A549 (cell line): ENCODE measurements around the gene PAPPA2. TPM values are rescaled to one million over a fixed set of nuclear protein-coding genes. Genes with fewer than 3 reads are reported as not detected.

Experiments used
- ATAC-seq, 2 experiments: fragments of 200-7000 bp in 1 of 2; fragments of >200 bp in 1 of 2; cut with Nextera tagmentation in 1 of 2; cut with Tn5 transposase in 1 of 2; 3 replicates each; pipeline versions ENCODE4 v1.8.0 to v1.9.1; 2018 to 2020; ENCODE audit warnings: mild to moderate bottlenecking in 1 of 2, moderate library complexity in 1 of 2
- CTCF ChIA-PET: fragments of 300-600 bp; sonication (Branson Sonifier 250); formaldehyde crosslinking; extraction: SDS; loops from one replicate; lab custom pipeline; 2021; ENCODE audit warnings: antibody characterized with exemption, inconsistent platforms; lab: Yijun Ruan, JAX
- POLR2A ChIA-PET: fragments of 350-600 bp; formaldehyde crosslinking; extraction: SDS; loops from one replicate; lab custom pipeline; 2021; ENCODE audit warnings: antibody characterized with exemption, inconsistent platforms; lab: Yijun Ruan, JAX
- DNase-seq, 2 experiments: peaks; one replicate each; pipeline versions ENCODE4 v3.0.0 to v3.0.0-alpha.2; 2011 to 2016; ENCODE audit warnings: low read depth in 1 of 2, low spot score in 1 of 2
- FAIRE-seq: peaks from 2 replicates; lab custom pipeline; 2011; peaks lifted over from hg19 to GRCh38; lab: Jason Lieb, UNC
- H3K27ac ChIP-seq, 2 experiments: fragments of >200 bp; sonication (Bioruptor Twin); formaldehyde crosslinking; 3 replicates each; pipeline ENCODE4 v1.5.1; 2016 to 2017
- H3K4me1 ChIP-seq: fragments of >200 bp; sonication (Bioruptor Twin); formaldehyde crosslinking; 3 replicates; pipeline ENCODE4 v1.6.1; 2016
- H3K4me2 ChIP-seq: fragments of >200 bp; sonication (Bioruptor Twin); formaldehyde crosslinking; 3 replicates; pipeline ENCODE4 v1.6.1; 2016
- H3K4me3 ChIP-seq: fragments of >200 bp; sonication (Bioruptor Twin); formaldehyde crosslinking; 3 replicates; pipeline ENCODE4 v1.5.1; 2016
- H3K9me3 ChIP-seq: fragments of >200 bp; sonication (Bioruptor Twin); formaldehyde crosslinking; 3 replicates; pipeline ENCODE4 v1.6.1; 2016
- BHLHE40 ChIP-seq: IDR thresholded peaks from 2 replicates; pipeline ENCODE4 v1.6.1; 2012; ENCODE audit warnings: low read depth, low read length, inconsistent platforms
- CBX2 ChIP-seq: fragments of 200-600 bp; sonication (generic); IDR thresholded peaks from 2 replicates; pipeline ENCODE4 v1.6.1; 2016; ENCODE audit warnings: low read depth, mild to moderate bottlenecking, borderline replicate concordance
- CEBPB ChIP-seq, 2 experiments: fragments of >200 bp in 1 of 2; sonication (Bioruptor Twin) in 1 of 2; formaldehyde crosslinking in 1 of 2; IDR thresholded peaks; 2 replicates each; pipeline ENCODE4 v1.6.1; 2012 to 2016
- CHD2 ChIP-seq: fragments of 150-350 bp; IDR thresholded peaks from 2 replicates; pipeline ENCODE4 v1.6.1; 2014; ENCODE audit warnings: low read length; ENCODE audit not compliant: partially characterized antibody
- EHF ChIP-seq: fragments of 250-450 bp; sonication (Bioruptor Pico); IDR thresholded peaks from 2 replicates; pipeline ENCODE4 v1.5.0; 2020; ENCODE audit warnings: mild to moderate bottlenecking
- EHMT2 ChIP-seq: fragments of 200-600 bp; sonication (generic); IDR thresholded peaks from 2 replicates; pipeline ENCODE4 v1.6.1; 2016; ENCODE audit warnings: antibody characterized with exemption, low read depth, mild to moderate bottlenecking, moderate library complexity
- EP300 ChIP-seq, 2 experiments: fragments of >200 bp; sonication (Bioruptor Twin); formaldehyde crosslinking; IDR thresholded peaks; 2 replicates in 1 of 2; 3 replicates in 1 of 2; pipeline ENCODE4 v1.6.1; 2016 to 2017
- ESRRA ChIP-seq: fragments of 150-350 bp; IDR thresholded peaks from 2 replicates; pipeline ENCODE4 v1.6.1; 2014; ENCODE audit warnings: mild to moderate bottlenecking, low read length, borderline replicate concordance
- GATA3 ChIP-seq: IDR thresholded peaks from 2 replicates; pipeline ENCODE4 v1.6.1; 2012; ENCODE audit warnings: borderline replicate concordance
- HDAC2 ChIP-seq: fragments of 200-600 bp; sonication (generic); IDR thresholded peaks from 2 replicates; pipeline ENCODE4 v1.6.1; 2016
- HEYL ChIP-seq: fragments of 250-450 bp; sonication (Bioruptor Pico); IDR thresholded peaks from 2 replicates; pipeline ENCODE4 v1.8.0; 2021; ENCODE audit warnings: mild to moderate bottlenecking, moderate library complexity
- KDM1A ChIP-seq: fragments of 200-600 bp; sonication (generic); IDR thresholded peaks from 2 replicates; pipeline ENCODE4 v1.6.1; 2016; ENCODE audit warnings: low read depth, mild to moderate bottlenecking
- KDM5A ChIP-seq: fragments of 200-600 bp; sonication (generic); IDR thresholded peaks from 2 replicates; pipeline ENCODE4 v1.6.1; 2016; ENCODE audit warnings: antibody characterized with exemption, mild to moderate bottlenecking
- MAZ ChIP-seq: fragments of 150-350 bp; IDR thresholded peaks from 2 replicates; pipeline ENCODE4 v1.6.1; 2014; ENCODE audit warnings: antibody characterized with exemption, low read depth, low read length, borderline replicate concordance
- MYC ChIP-seq: IDR thresholded peaks from 2 replicates; pipeline ENCODE4 v1.6.1; 2012; ENCODE audit warnings: mild to moderate bottlenecking, inconsistent platforms, low read length, improper control_type of control experiment, borderline replicate concordance
- NPAS2 ChIP-seq: fragments of 250-450 bp; sonication (Bioruptor Pico); IDR thresholded peaks from 2 replicates; pipeline ENCODE4 v1.8.0; 2022; ENCODE audit warnings: mild to moderate bottlenecking, moderate library complexity, borderline replicate concordance
- NR3C1 ChIP-seq: fragments of >200 bp; sonication (Bioruptor Twin); formaldehyde crosslinking; IDR thresholded peaks from 3 replicates; pipeline ENCODE4 v1.6.1; 2017
- PHF8 ChIP-seq: fragments of 200-600 bp; sonication (generic); IDR thresholded peaks from 2 replicates; pipeline ENCODE4 v1.6.1; 2016; ENCODE audit warnings: low read depth, mild to moderate bottlenecking, antibody characterized with exemption, moderate library complexity, borderline replicate concordance
- POLR2AphosphoS2 ChIP-seq: conservative IDR thresholded peaks from 2 replicates; pipeline ENCODE4 v1.6.1; 2012; ENCODE audit warnings: low read length, improper control_type of control experiment, inconsistent platforms
- RARB ChIP-seq: fragments of 250-450 bp; sonication (Bioruptor Pico); IDR thresholded peaks from 2 replicates; pipeline ENCODE4 v1.8.0; 2021; ENCODE audit warnings: mild to moderate bottlenecking, moderate library complexity
- RFX5 ChIP-seq: fragments of 450-650 bp; IDR thresholded peaks from 2 replicates; pipeline ENCODE4 v1.7.1; 2014; ENCODE audit warnings: antibody characterized with exemption, mild to moderate bottlenecking, moderate library complexity
- ZC3H11A ChIP-seq: fragments of 450-650 bp; IDR thresholded peaks from 2 replicates; pipeline ENCODE4 v1.6.1; 2014; ENCODE audit warnings: antibody characterized with exemption, mild to moderate bottlenecking
- WGBS: methylation state at CpG from one replicate; pipeline ENCODE4 v1.1.6; 2017; ENCODE audit errors: missing lambda C conversion rate; 5-methylcytosine and 5-hydroxymethylcytosine counted together
- polyA plus RNA-seq, 4 experiments: library from polyadenylated mRNA; depleted of rRNA in 3 of 4; stranded (reverse); fragments of >200 nt; fragmentation: RNase III in 1 of 4; extraction: RNeasy Plus Mini Kit Qiagen cat#74134 plus additional on column Dnase treatment in 1 of 4; gene quantifications; 2 replicates in 3 of 4; 3 replicates in 1 of 4; pipeline ENCODE4 v1.2.3, GENCODE V29; 2011 to 2017
- TF ChIP-seq, protein P1 (sequence below): fragments of 450-650 bp; IDR thresholded peaks from 2 replicates; pipeline ENCODE4 v1.6.1; 2014; ENCODE audit warnings: antibody characterized with exemption
- TF ChIP-seq, protein P2 (sequence below): fragments of 200-600 bp; sonication (generic); IDR thresholded peaks from 2 replicates; pipeline ENCODE4 v1.6.1; 2016; ENCODE audit warnings: antibody characterized with exemption, mild to moderate bottlenecking, moderate library complexity
- TF ChIP-seq, protein P3 (sequence below): IDR thresholded peaks from 2 replicates; pipeline ENCODE4 v1.6.1; 2012
- TF ChIP-seq, protein P4 (sequence below): fragments of 250-450 bp; sonication (Bioruptor Pico); IDR thresholded peaks from 2 replicates; pipeline ENCODE4 v1.5.0; 2020; ENCODE audit warnings: low read depth, mild to moderate bottlenecking, moderate library complexity

Gene PAPPA2
- polyA plus RNA-seq, 2 of the 4 experiments (the other 2 are of a cell fraction): 0.03 to 0.72 TPM

DNA sequence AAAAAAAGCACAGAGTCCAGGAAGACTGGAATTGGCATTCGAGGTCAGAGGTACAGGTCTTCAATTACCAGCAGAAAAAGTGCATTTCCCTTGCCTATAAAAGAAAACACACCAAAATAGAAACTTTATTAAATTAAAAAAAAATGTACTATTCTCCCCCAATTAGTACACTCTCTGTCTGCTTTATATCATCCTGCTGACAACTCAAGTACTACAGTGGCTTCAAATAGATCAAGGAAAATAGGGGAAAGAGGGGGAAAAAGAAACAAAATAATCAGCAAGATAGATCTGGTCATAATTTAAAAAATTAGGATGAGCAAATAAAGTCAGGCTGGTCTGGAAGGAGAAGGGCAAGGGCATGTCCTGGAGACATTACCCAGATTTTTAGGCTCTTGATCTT, 315.1 kb downstream of the PAPPA2 start:
- TF ChIP-seq, protein P1, sequence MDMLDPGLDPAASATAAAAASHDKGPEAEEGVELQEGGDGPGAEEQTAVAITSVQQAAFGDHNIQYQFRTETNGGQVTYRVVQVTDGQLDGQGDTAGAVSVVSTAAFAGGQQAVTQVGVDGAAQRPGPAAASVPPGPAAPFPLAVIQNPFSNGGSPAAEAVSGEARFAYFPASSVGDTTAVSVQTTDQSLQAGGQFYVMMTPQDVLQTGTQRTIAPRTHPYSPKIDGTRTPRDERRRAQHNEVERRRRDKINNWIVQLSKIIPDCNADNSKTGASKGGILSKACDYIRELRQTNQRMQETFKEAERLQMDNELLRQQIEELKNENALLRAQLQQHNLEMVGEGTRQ: no peak
- TF ChIP-seq ESRRA (no peak), RFX5 (no peak), GATA3 (no peak), HEYL (CRISPR knock-in tag) (no peak), RARB (CRISPR knock-in tag) (no peak), EP300 (IDR thresholded peaks at IDR 0.05) (no peak), MAZ (no peak), BHLHE40 (no peak), KDM1A (no peak)
- TF ChIP-seq, protein P2, sequence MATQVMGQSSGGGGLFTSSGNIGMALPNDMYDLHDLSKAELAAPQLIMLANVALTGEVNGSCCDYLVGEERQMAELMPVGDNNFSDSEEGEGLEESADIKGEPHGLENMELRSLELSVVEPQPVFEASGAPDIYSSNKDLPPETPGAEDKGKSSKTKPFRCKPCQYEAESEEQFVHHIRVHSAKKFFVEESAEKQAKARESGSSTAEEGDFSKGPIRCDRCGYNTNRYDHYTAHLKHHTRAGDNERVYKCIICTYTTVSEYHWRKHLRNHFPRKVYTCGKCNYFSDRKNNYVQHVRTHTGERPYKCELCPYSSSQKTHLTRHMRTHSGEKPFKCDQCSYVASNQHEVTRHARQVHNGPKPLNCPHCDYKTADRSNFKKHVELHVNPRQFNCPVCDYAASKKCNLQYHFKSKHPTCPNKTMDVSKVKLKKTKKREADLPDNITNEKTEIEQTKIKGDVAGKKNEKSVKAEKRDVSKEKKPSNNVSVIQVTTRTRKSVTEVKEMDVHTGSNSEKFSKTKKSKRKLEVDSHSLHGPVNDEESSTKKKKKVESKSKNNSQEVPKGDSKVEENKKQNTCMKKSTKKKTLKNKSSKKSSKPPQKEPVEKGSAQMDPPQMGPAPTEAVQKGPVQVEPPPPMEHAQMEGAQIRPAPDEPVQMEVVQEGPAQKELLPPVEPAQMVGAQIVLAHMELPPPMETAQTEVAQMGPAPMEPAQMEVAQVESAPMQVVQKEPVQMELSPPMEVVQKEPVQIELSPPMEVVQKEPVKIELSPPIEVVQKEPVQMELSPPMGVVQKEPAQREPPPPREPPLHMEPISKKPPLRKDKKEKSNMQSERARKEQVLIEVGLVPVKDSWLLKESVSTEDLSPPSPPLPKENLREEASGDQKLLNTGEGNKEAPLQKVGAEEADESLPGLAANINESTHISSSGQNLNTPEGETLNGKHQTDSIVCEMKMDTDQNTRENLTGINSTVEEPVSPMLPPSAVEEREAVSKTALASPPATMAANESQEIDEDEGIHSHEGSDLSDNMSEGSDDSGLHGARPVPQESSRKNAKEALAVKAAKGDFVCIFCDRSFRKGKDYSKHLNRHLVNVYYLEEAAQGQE: no peak
- TF ChIP-seq, all 56 proteins: peak for 0
- Histone ChIP-seq H3K4me1 (no peaks in the 10 kb centered on the region), H3K4me2 (no peak overlapping the region), H3K4me3 (no peak overlapping the region), H3K27ac (no peak overlapping the region), H3K9me3 (no peaks in the 10 kb centered on the region)
- FAIRE-seq (no peak), DNase-seq (no peak), ATAC-seq (no peak)
- ChIA-PET CTCF (no interaction called here), POLR2A (no interaction called here)
- WGBS: 0% methylated on average over 1 of the region's 1 CpG

DNA sequence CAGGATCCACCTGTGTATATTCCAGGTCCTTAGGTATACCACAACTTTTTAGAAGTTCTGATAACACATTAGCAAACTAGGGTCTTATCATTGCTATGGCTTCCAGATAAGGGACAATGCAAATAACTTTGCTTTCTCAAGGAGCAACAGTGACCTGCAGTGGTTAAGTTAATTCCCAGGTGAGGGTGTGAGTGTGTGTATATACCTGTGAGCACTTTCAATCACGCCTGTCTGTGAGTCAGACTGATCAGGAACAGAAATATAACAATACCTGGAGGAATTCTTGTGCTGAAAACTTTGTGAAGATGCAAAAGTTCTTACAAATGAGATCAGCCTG, 317.0 kb downstream of the PAPPA2 start:
- ChIA-PET POLR2A (no interaction called here), CTCF (no interaction called here)
- no peak for FAIRE-seq

DNA sequence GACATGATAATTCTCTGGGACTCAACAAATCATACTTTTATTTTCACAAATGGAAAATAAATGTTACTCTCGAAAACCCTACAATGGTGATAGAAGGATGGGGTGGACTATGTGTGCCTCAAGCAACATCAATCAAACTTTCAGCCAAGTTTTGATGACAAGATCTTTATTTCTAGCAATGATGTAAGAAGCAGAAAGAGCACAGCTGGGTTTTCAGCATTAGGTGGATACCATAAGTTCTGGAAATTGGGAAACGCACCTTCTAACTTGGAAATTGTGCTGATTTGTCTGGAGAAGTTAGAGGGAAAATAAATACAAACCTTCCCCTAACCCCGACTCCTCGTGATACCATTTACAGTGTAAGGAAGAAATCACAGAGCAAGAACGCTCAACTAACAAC, 320.3 kb downstream of the PAPPA2 start:
- H3K27ac ChIP-seq: no peak overlapping the region
- no peak overlapping the region for H3K4me3 ChIP-seq
- H3K9me3 ChIP-seq: no peaks in the 10 kb centered on the region
- CTCF ChIA-PET: no interaction called here
- FAIRE-seq: no peak
- no peak for DNase-seq
- ATAC-seq: no peak
- WGBS: 4% methylated on average over 5 of the region's 5 CpGs
- POLR2A ChIA-PET: no interaction called here
- no peak overlapping the region for H3K4me2 ChIP-seq
- H3K4me1 ChIP-seq: no peaks in the 10 kb centered on the region
- TF ChIP-seq EHF (no peak), PHF8 (no peak), MYC (no peak), POLR2AphosphoS2 (no peak), ZC3H11A (no peak), EHMT2 (no peak), NPAS2 (CRISPR knock-in tag) (no peak), CEBPB (IDR thresholded peaks at IDR 0.05) (no peak)
- TF ChIP-seq, protein P3, sequence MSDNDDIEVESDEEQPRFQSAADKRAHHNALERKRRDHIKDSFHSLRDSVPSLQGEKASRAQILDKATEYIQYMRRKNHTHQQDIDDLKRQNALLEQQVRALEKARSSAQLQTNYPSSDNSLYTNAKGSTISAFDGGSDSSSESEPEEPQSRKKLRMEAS: no peak
- TF ChIP-seq, protein P4, sequence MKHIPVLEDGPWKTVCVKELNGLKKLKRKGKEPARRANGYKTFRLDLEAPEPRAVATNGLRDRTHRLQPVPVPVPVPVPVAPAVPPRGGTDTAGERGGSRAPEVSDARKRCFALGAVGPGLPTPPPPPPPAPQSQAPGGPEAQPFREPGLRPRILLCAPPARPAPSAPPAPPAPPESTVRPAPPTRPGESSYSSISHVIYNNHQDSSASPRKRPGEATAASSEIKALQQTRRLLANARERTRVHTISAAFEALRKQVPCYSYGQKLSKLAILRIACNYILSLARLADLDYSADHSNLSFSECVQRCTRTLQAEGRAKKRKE (CRISPR knock-in tag): no peak
- TF ChIP-seq, protein P2: no peak

More for the DNA sequence above, 317.0 kb downstream of the PAPPA2 start:
- H3K4me3 ChIP-seq: no peak overlapping the region
- no peaks in the 10 kb centered on the region for H3K9me3 ChIP-seq
- H3K4me1 ChIP-seq: no peaks in the 10 kb centered on the region
- H3K4me2 ChIP-seq: no peak overlapping the region
- H3K27ac ChIP-seq: no peak overlapping the region
- WGBS: 0% methylated on average over 1 of the region's 1 CpG
- no peak for DNase-seq
- TF ChIP-seq CHD2 (no peak), CBX2 (no peak), KDM1A (no peak), EP300 (IDR thresholded peaks at IDR 0.05) (no peak), KDM5A (no peak), NR3C1 (no peak), HDAC2 (no peak)
- TF ChIP-seq, protein P3: no peak
- TF ChIP-seq, protein P1: no peak
- ATAC-seq: no peak
